C4-2B (cell line): Measurements from ENCODE around the gene NME1.

Experiments used
- CTCF ChIP-seq: fragments of 450-650 bp; conservative IDR thresholded peaks from 2 replicates; pipeline ENCODE4 v1.5.1; 2017; ENCODE audit warnings: mild to moderate bottlenecking
- ZFX ChIP-seq: fragments of 450-650 bp; IDR thresholded peaks from 2 replicates; pipeline ENCODE4 v1.6.1; 2017

DNA sequence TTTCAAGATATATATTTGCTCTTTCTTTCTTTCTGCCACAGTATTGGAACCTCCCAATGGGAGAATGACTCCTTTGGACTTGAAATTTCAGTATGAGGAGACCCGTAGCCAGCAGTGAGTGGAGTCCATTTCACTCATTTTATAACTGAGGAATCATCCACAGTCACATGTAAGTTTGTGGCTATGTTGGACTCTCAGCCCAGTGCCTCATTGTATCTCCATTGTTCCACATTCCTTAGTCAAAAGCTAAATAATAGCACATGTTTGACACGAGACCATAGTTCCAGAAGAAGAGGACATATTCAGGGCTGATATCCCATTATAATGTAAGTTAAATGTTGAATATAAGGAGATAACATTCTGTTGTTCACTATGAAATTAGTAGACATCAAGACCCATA is 20.0 kb upstream of the NME1 start:
- TF ChIP-seq CTCF (no peak), ZFX (no peak)
